ENCODE results near the gene CROCC2. TPM values are rescaled to one million over a fixed set of nuclear protein-coding genes. Genes with fewer than 3 reads are reported as not detected.

The CROCC2 gene
- total RNA-seq, 1 donor from 2014 or later: not detected

GRCh38 chr2:240947176-240947575 lies 41.0 kb downstream of the CROCC2 start:
- peaks cover 7% of the 10 kb centered on the region for H3K27me3 Mint-ChIP-seq (ENCODE audit: low read depth)
- no peak overlapping the region for H3K27ac Mint-ChIP-seq (ENCODE audit: unreplicated experiment)
- no peaks in the 10 kb centered on the region for H3K9me3 Mint-ChIP-seq
- no peak for DNase-seq (ENCODE audit: low read depth, low spot score)
- H3K36me3 Mint-ChIP-seq (ENCODE audit: low read depth): no peaks in the 10 kb centered on the region
- no peak overlapping the region for H3K4me3 Mint-ChIP-seq
- TF ChIP-seq, protein P1, sequence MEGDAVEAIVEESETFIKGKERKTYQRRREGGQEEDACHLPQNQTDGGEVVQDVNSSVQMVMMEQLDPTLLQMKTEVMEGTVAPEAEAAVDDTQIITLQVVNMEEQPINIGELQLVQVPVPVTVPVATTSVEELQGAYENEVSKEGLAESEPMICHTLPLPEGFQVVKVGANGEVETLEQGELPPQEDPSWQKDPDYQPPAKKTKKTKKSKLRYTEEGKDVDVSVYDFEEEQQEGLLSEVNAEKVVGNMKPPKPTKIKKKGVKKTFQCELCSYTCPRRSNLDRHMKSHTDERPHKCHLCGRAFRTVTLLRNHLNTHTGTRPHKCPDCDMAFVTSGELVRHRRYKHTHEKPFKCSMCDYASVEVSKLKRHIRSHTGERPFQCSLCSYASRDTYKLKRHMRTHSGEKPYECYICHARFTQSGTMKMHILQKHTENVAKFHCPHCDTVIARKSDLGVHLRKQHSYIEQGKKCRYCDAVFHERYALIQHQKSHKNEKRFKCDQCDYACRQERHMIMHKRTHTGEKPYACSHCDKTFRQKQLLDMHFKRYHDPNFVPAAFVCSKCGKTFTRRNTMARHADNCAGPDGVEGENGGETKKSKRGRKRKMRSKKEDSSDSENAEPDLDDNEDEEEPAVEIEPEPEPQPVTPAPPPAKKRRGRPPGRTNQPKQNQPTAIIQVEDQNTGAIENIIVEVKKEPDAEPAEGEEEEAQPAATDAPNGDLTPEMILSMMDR (conservative IDR thresholded peaks at IDR 0.05): no peak
- peaks cover 6% of the 10 kb centered on the region for H3K4me1 Mint-ChIP-seq

GRCh38 chr2:240947607-240948006 lies 41.5 kb downstream of the CROCC2 start:
- Mint-ChIP-seq H3K4me1 (peaks cover 6% of the 10 kb centered on the region), H3K27ac (ENCODE audit: unreplicated experiment) (peak overlapping the region; percentile 47), H3K36me3 (ENCODE audit: low read depth) (no peaks in the 10 kb centered on the region), H3K9me3 (no peaks in the 10 kb centered on the region), H3K4me3 (no peak overlapping the region), H3K27me3 (ENCODE audit: low read depth) (peaks cover 5% of the 10 kb centered on the region)
- DNase-seq (ENCODE audit: low read depth, low spot score): no peak
- TF ChIP-seq, protein P1 (conservative IDR thresholded peaks at IDR 0.05): no peak

DNA sequence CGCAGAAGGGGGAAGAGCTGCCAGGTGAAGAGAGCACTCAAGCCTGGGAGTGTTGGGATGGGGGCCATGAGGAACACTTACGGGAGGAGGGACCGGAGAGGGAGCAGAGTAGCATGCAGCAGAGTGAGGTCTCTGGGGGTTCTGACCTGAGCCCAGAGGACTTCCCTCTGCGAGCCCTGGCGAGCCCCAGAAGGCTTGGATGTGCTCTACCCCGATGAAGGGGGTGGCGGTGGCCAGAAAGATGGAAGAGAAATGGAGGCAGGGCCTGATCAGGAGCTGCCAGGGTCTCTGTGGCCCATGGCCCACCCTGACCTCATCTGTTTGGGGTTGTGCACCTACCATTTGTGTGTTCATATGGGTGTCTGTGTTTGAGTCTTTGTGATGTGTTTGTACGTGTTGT lies 42.0 kb downstream of the CROCC2 start:
- no peak for DNase-seq (ENCODE audit: low read depth, low spot score)
- no peak overlapping the region for H3K4me3 Mint-ChIP-seq

GRCh38 chr2:240948905-240949790 lies 43.0 kb downstream of the CROCC2 start:
- peaks cover 14% of the 10 kb centered on the region for H3K4me1 Mint-ChIP-seq
- H3K36me3 Mint-ChIP-seq (ENCODE audit: low read depth): no peaks in the 10 kb centered on the region
- no peak for DNase-seq (ENCODE audit: low read depth, low spot score)
- H3K4me3 Mint-ChIP-seq: no peak overlapping the region
- TF ChIP-seq, protein P1 (conservative IDR thresholded peaks at IDR 0.05): no peak
- H3K27me3 Mint-ChIP-seq (ENCODE audit: low read depth): peaks cover 5% of the 10 kb centered on the region
- no peaks in the 10 kb centered on the region for H3K9me3 Mint-ChIP-seq
- no peak overlapping the region for H3K27ac Mint-ChIP-seq (ENCODE audit: unreplicated experiment)

More for the DNA sequence above, 42.0 kb downstream of the CROCC2 start:
- H3K9me3 Mint-ChIP-seq: no peaks in the 10 kb centered on the region
- no peaks in the 10 kb centered on the region for H3K36me3 Mint-ChIP-seq (ENCODE audit: low read depth)
- H3K4me1 Mint-ChIP-seq: peaks cover 6% of the 10 kb centered on the region
- TF ChIP-seq, protein P1 (conservative IDR thresholded peaks at IDR 0.05): no peak
- H3K27me3 Mint-ChIP-seq (ENCODE audit: low read depth): peaks cover 5% of the 10 kb centered on the region
- peak overlapping the region; percentile 47 for H3K27ac Mint-ChIP-seq (ENCODE audit: unreplicated experiment)

GRCh38 chr2:240949791-240950705 lies 43.9 kb downstream of the CROCC2 start:
- DNase-seq (ENCODE audit: low read depth, low spot score): no peak
- no peak overlapping the region for H3K4me3 Mint-ChIP-seq
- H3K27me3 Mint-ChIP-seq (ENCODE audit: low read depth): peaks cover 6% of the 10 kb centered on the region
- TF ChIP-seq, protein P1 (conservative IDR thresholded peaks at IDR 0.05): no peak
- H3K27ac Mint-ChIP-seq (ENCODE audit: unreplicated experiment): no peak overlapping the region
- H3K9me3 Mint-ChIP-seq: no peaks in the 10 kb centered on the region
- H3K4me1 Mint-ChIP-seq: peaks cover 23% of the 10 kb centered on the region
- H3K36me3 Mint-ChIP-seq (ENCODE audit: low read depth): no peaks in the 10 kb centered on the region

Measured in neural crest cell (in vitro differentiated cells).